Measurements from ENCODE around the gene CLSTN2.
A peak's percentile ranks its signal among the peaks of the same experiment; 100 is the strongest.

- TF ChIP-seq, protein P1, sequence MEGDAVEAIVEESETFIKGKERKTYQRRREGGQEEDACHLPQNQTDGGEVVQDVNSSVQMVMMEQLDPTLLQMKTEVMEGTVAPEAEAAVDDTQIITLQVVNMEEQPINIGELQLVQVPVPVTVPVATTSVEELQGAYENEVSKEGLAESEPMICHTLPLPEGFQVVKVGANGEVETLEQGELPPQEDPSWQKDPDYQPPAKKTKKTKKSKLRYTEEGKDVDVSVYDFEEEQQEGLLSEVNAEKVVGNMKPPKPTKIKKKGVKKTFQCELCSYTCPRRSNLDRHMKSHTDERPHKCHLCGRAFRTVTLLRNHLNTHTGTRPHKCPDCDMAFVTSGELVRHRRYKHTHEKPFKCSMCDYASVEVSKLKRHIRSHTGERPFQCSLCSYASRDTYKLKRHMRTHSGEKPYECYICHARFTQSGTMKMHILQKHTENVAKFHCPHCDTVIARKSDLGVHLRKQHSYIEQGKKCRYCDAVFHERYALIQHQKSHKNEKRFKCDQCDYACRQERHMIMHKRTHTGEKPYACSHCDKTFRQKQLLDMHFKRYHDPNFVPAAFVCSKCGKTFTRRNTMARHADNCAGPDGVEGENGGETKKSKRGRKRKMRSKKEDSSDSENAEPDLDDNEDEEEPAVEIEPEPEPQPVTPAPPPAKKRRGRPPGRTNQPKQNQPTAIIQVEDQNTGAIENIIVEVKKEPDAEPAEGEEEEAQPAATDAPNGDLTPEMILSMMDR (IDR thresholded peaks at IDR 0.05; ENCODE audit: low read depth, low read length, missing input control) = no peak
- TF ChIP-seq RXRA (IDR thresholded peaks at IDR 0.05) (peak in 1 of 2 donors; percentile 60), HNF4A (conservative IDR thresholded peaks at IDR 0.05) (peak; percentile 84 to 93), RAD21 (IDR thresholded peaks at IDR 0.05) (peak in 1 of 2 donors; percentile 36), JUND (IDR thresholded peaks at IDR 0.05) (no peak), TAF1 (conservative IDR thresholded peaks at IDR 0.05) (no peak)
- TF ChIP-seq, protein P2, sequence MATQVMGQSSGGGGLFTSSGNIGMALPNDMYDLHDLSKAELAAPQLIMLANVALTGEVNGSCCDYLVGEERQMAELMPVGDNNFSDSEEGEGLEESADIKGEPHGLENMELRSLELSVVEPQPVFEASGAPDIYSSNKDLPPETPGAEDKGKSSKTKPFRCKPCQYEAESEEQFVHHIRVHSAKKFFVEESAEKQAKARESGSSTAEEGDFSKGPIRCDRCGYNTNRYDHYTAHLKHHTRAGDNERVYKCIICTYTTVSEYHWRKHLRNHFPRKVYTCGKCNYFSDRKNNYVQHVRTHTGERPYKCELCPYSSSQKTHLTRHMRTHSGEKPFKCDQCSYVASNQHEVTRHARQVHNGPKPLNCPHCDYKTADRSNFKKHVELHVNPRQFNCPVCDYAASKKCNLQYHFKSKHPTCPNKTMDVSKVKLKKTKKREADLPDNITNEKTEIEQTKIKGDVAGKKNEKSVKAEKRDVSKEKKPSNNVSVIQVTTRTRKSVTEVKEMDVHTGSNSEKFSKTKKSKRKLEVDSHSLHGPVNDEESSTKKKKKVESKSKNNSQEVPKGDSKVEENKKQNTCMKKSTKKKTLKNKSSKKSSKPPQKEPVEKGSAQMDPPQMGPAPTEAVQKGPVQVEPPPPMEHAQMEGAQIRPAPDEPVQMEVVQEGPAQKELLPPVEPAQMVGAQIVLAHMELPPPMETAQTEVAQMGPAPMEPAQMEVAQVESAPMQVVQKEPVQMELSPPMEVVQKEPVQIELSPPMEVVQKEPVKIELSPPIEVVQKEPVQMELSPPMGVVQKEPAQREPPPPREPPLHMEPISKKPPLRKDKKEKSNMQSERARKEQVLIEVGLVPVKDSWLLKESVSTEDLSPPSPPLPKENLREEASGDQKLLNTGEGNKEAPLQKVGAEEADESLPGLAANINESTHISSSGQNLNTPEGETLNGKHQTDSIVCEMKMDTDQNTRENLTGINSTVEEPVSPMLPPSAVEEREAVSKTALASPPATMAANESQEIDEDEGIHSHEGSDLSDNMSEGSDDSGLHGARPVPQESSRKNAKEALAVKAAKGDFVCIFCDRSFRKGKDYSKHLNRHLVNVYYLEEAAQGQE (IDR thresholded peaks at IDR 0.05) = no peak
- TF ChIP-seq, protein P3, sequence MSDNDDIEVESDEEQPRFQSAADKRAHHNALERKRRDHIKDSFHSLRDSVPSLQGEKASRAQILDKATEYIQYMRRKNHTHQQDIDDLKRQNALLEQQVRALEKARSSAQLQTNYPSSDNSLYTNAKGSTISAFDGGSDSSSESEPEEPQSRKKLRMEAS (IDR thresholded peaks at IDR 0.05) = no peak
Observed at GRCh38 chr3:140563206-140563760, 628.3 kb downstream of the CLSTN2 start.
